Stimulated activated CD4-positive, alpha-beta T cell treated with anti-CD3 and anti-CD28 coated beads, Interleukin-1b, Interleukin-23, amount 100 ng/mL, for 1 hour (primary cell): ENCODE results near the gene TMSB10.
A peak's percentile ranks its signal among the peaks of the same experiment; 100 is the strongest.
"Not testable (repeated sequence)": the region's sequence is repeated elsewhere in the genome, so short reads cannot be mapped to it uniquely, and the experiment has no call there.

Source experiments
- DNase-seq, 2 donors: peaks; one replicate each; pipeline ENCODE4 v3.0.0-alpha.2; 2020; ENCODE audit warnings: low read depth in 2 of 2

Gene TMSB10

DNA sequence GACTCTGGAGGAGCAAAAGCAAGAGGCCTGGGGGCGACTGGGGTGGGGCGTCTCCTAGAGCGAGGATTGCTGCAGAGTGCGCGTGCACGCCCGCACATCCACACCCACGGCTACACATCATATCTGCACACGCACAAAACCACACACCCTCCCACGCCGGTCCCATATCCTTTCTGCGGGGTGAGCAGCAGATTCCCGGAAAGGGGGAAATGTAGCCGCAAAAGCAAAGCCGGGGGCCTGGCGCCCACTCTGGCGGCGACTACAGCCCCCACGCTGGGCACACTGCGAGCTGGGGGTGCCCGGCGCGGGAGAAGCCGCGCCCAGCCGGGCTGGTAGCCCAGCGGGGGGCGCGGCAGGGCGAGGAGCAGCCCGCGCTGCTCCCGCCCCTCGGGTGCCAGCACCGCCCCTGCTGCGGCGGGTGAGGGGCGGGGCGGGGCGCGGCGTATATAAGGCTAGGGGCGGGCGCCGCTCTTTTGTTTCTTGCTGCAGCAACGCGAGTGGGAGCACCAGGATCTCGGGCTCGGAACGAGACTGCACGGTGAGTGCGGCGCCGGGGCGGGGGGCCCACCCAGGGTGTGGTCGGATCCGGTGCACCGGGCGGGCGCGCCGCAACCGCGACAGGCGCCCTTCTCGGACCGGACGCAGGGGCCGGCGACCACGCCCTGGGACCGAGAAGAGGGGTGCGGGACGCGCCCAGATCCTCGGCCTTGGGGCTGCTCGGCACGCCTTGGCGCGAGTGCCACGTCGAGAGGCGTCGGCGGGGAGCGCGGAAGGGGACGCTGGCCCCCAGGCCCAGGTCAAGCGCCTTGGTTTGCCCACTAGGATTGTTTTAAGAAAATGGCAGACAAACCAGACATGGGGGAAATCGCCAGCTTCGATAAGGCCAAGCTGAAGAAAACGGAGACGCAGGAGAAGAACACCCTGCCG is at the start of gene TMSB10:
TSS of gene TMSB10 (plus strand) at position 476 of the 927 bp plus-strand sequence.
- peak; percentile 86 for DNase-seq

DNA sequence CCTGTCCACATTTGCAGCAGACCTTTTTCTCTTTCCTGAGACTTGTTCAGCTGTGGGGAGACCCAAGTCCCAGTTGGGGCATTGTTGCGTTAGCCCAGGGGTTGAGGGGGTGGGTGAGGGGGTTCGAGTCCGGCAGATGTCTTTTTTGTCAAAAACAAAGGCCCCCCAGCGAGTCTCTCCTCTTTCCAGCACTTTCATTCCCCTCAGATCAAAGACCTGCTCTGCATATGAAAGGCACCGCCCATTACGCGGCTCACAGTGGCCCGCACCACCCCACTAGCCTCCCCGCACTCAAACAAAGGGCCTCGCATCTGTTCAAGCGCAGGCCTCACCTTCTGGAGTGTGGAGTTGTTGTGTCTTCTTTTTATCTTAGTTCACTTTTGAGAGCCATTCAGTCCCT is 49.7 kb upstream of the TMSB10 start:
- DNase-seq: no peak

DNA sequence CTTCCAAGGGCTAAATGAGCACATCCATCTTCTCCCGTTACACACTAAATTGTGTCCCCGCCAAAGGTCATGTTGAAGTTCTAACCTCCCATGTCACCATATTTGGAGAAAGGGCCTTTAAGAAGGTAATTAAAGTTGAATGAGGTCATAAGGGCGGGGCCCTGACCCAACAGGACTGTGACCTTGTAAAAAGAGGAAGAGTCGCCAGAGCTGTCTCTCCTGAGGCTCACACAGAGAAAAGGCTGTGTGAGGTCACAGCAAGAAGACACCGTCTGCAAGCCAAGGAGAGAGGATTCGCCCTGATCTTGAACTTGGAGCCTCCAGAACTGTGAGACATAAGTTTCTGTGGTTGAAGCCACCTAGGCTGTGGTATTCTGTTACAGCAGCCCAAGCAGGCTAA is 48.7 kb upstream of the TMSB10 start:
- DNase-seq: no peak

DNA sequence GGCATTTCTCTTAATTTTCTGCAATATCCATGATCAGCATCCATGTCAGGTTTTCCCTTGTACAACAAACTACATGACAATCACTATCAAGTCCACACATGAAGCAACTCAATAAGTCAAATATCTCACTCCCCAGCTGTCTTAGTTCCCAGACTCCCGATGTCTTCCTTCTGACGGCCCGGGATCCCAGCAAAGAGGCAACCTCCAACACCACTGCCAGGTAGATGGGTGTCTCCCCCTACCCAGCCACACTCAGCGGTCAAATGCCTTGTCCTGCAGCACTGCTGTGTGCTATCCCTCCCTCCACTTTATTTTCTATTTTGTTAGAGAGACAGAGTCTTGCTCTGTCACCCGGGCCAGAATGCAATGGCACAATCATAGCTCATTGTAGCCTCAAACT is 47.9 kb upstream of the TMSB10 start:
- DNase-seq: no peak

DNA sequence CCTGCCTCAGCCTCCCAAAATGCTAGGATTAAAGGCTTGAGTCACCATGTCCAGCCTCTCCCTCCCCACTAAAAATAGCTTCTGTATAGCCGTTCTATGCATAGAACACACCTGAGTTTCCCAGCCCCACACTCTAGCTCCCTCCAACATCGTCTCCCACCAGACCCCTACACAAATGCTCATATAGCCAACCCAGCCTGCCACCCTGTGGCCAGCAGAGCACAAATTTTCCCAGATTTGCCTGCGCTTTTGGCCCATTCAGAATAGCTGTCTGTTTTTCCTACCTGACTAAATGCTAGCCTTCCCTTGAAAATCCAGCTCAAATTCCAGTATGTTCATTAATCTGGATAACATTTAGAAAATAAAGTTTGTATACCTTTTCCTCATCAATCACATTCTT is 47.3 kb upstream of the TMSB10 start:
- no peak for DNase-seq

DNA sequence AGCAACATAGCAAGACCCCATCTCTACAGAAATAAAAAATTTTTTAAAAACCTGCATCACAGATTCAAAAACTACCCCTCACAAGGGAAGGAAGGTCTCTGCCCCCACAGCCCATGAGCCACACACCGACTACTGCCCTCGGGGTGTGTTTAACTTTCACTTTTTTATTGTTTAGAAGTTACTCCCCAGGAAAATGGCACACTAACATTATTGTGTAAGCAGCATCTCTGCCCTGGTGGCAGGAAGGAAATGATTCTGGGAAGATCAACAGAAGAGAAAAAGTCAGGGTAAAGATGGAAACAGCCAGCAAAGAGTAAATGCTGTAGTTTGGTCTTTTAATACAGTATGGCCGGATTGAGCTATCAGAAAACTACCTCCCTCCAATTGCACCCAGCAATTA is 46.5 kb upstream of the TMSB10 start:
- DNase-seq: no peak

DNA sequence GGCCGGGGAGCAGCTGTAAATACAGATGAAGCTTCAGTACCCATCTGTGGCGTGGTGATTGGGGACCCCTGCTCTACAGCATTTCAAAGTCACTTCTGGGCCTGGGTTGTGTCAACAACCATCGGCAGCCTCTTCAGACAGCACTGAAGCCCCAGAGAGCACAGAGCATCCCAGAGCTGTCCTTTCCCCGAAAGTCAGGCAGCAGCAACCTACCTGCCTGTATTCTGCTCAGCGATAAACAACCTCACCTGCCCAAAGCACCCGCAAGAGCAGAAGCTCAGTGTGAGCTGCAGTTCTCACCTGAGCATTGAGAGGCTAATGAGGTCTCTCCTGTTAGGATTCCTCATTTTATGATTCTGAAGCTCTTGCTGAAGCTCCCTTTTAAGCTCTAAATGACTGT is 43.9 kb upstream of the TMSB10 start:
- DNase-seq: no peak

DNA sequence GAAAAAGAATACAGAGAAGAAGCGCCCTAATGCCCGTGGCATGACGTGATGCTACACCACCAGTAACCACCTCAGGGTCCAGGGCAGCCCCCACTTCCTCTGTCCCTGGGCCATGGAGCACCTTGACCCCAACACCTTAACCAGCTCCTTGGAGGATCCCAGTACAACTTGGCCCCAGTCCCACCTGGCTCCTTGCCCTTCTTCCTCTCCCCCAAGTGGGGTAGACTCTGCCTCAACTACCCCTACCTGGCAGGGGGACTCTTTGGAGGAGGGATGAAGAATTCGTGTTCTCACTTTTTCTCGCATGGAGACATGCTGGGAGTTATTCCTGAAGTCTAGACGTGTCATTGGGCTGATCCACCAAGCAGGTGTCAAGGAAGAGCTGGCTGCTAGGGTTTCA is 43.5 kb upstream of the TMSB10 start:
- DNase-seq: no peak

DNA sequence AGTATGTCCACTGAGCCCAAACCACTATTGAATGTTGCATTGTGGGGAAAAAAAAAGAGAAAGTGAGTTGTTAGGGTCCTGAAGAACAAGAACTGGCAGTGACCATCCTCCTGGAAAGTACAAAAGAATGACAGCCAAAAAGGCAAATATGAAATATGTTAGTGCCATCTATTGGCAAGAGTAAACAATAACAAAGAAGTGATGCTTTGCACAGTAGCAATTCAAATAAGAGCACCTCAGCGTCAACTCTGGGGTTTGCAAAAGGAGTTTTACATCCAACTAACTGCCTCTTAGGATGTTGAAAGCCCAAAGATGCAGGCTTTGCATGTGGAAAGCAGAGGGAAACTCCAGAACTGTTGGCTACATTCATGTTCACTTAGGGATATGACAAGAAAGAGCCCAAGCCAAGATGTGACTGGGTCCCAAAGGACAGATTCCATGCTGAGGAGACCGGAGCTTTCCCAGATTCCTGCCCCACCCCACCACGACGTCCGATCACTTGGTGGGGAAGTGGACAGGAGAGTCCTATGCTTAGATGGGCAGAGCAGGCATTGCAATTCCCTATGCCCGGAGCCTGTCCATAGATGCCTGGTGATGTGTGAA is 40.2 kb upstream of the TMSB10 start:
- DNase-seq: no peak

DNA sequence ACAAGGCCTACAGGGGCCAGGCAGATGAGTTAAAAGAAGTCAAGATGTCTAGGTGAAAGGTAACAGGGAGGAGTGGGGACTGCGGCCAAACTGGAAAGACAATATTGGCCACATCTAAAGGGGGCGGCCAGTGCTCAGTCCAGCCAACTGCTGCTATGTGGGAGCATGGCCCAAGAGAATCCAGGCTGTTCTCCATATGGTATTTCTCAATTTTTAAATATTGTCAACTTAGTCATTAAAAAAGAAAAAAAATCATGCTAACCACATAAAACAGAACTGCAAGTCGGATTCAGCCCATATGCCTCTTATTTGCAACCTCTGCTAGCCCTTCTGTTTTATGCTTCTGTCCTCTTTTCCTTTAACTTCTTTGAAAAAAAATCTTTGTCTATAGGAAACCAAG is 39.3 kb upstream of the TMSB10 start:
- DNase-seq: no peak

DNA sequence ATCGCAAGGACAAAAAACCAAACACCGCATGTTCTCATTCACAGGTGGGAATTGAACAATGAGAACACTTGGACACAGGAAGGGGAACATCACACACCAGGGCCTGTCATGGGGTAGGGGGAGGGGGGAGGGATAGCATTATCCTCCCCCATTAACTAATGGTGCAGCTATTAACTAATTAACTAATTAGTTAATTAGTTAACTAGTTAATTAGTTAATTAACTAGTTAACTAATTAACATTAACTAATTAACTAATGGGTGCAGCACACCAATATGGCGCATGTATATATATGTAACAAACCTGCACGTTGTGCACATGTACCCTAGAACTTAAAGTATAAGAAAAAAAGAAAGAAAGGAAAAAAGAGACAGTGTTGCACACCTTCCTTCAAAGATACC is 37.1 kb upstream of the TMSB10 start:
- not testable (repeated sequence) for DNase-seq

DNA sequence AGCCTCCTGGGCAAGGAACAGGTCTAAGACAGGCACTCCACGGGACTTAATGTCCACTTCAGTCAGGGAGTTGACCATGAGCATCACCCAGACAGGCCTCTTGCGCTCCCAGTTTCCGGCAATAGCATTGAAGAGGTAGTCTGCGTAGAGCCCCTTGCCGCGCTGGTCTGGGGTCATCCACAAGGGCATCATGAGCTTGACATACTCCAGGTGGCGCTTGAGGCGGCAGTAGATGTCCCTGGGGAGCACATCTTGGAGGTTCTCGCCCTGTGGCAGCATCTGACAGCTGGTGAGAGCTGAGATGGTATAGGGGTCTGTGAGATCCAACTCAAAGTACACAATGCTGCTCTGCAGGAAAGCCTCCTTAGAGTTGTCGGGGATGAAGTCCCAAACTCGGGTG is 35.1 kb upstream of the TMSB10 start:
- DNase-seq: no peak

DNA sequence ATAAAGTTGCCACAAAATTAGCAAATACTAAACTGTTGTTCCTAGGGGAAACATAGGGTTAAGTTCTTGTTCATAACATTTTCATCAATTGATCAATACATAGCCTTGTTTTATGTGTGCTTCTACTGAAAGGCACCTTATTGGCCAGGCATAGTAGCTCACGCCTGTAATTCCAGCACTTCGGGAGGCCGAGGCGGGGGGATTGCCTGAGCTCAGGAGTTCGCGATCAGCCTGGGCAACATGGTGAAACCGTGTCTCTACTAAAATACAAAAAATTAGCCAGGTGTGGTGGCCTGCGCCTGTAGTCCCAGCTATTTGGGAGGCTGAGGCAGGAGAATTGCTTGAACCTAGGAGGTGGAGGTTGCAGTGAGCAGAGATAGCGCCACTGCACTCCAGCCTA is 32.8 kb upstream of the TMSB10 start:
- not testable (repeated sequence) for DNase-seq

DNA sequence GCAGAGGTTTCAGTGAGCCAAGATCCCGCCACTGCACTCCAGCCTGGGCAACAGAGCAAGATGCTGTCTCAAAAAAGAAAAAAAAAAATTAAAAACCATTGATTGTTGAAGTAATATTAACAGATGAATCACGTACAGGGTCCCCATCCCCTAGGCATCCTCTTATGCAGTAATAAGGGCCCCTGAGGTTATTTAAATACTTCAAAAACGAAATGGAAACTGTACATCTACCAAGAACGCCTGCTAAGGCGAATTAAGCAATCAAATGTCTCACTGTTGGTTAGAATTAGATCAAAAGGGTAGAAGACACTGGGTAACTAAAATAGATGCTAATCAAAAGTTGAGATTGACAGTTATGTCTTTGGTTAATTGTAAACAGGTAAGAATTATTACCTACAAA is 32.1 kb upstream of the TMSB10 start:
- DNase-seq: no peak

DNA sequence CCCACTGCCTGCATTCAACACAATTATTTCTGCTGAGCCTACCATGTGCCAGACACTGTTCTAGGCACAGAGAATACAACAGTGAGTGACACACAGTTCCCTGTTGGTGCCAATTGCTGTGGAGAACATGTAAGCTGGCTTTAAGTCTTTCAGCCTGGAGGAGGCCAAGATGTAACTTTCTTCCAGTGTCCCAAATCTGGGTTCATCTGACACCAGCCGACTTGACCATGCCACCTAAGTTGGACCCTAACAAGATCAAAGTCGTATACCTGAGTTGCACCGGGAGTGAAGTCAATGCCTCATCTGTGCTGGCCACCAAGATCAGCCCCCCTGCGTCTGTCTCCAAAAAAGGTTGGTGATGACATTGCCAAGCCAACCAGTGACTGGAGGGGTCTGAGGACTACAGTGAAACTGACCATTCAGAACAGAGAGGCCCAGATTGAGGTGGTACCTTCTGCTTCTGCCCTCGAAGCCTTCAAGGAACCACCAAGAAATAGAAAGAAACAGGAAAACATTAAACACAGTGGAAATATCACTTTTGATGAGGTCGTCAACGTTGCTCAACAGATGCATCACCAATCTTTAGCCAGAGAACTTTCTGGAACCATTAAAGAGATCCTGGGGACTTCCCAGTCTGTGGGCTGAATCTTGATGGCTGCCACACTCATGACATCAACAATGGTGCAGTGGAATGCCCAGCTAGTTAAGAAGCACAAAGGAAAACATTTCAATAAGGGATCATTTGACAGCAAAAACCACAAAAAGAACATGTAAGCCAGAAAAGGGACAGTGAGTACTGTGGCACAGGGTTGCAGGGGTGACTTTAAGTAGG is 30.9 kb upstream of the TMSB10 start:
- DNase-seq: no peak

DNA sequence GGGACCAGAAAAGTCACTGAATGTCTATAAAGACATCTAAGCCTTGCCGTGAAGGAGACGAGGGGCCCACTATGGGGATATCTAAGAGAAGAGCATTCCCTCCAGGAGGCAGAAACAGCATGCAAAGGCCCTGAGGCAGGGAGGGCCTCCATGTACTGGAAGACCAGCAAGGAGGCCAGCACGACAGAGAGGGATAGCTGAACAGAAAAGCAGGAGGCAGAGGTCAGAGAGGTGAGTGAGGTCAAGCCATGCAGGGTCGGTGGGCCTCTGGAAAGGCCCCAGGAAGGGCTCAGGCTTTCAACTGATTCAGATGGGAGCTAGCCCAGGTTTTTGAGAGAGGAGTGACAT is 30.3 kb upstream of the TMSB10 start:
- no peak for DNase-seq

DNA sequence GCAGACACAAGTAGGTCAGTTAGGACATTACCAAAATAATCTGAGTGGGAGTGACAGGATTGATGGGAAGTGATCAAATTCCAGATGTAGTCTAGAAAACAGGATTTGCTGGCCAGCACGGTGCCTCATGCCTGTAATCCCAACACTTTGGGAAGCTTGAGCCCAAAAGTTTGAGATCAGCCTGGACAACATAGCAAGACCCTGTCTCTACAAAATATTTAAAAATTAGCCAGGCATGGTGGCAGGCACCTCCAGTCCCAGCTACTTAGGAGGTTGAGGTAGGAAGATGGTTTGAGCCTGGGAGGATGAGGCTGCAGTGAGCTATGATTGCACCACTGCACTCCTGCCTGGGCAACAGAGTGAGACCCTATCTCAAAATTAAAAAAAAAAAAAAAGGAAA is 29.8 kb upstream of the TMSB10 start:
- DNase-seq: not testable (repeated sequence)

DNA sequence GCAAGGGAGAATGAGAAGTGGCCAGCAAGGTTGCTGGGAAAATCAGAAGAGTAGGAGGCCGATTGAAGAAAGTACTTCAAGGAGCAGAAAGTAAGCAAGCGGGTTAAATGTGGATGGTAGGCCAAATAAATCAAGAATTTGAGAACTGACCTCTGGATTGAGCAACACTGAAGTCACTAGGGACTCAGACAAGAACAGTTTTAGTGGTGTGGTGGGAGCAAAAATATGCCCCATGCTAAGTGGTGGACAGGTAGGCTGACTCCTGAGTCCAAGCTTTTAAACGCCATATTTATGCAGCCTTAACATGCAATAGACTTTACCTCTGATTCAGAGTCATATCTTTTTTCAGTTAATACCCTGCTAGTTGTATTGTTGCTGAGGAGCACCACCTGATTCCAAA is 29.1 kb upstream of the TMSB10 start:
- no peak for DNase-seq

DNA sequence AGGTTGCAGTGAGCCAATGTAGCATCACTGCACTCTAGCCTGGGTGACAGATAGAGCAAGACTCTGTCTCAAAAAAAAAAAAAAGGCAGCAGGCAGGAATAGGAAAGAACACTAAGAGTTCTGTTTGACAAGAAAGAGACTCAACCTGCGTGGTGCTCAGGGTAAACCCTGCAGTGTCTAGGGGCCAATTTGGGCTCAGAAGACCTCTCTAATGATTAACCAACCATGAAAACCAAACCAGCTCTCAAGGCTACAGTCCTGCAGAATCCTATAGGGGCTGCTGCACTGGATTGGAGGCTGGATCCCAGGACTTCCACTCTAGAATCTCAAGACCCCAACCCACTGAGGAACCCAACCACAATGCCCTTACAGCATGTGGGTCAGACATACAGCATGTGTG is 27.0 kb upstream of the TMSB10 start:
- no peak for DNase-seq

DNA sequence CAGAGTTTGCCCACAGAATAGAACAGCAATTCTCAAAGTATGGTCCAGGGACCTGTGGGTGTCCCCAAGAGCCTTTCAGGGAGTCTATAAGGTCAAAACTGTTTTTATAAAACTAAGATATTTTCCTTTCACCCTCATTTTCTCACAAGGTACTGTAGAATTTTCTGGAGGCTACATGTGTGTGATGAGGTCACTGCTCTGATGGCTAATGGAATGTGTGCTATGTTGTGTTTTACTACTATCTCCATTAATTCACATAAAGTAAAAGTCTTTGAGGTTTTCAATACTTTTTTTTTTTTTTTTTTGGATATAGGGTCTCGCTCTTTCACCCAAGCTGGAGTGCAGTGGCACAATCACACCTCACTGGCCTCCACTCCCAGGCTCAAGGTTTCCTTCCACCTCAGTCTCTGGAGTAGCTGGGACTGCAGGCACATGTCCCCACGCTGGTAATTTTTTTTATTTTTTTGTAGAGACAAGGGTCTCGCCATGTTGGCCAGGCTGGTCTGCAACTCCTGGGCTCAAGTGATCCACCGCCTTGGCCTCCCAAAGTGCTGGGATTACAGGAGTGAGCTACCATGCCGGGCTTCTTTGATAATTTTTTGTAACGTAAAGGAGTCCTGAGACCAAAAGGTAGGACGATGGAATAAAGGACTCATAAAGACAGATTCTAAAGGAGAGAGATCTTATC is 26.4 kb upstream of the TMSB10 start:
- DNase-seq: no peak

DNA sequence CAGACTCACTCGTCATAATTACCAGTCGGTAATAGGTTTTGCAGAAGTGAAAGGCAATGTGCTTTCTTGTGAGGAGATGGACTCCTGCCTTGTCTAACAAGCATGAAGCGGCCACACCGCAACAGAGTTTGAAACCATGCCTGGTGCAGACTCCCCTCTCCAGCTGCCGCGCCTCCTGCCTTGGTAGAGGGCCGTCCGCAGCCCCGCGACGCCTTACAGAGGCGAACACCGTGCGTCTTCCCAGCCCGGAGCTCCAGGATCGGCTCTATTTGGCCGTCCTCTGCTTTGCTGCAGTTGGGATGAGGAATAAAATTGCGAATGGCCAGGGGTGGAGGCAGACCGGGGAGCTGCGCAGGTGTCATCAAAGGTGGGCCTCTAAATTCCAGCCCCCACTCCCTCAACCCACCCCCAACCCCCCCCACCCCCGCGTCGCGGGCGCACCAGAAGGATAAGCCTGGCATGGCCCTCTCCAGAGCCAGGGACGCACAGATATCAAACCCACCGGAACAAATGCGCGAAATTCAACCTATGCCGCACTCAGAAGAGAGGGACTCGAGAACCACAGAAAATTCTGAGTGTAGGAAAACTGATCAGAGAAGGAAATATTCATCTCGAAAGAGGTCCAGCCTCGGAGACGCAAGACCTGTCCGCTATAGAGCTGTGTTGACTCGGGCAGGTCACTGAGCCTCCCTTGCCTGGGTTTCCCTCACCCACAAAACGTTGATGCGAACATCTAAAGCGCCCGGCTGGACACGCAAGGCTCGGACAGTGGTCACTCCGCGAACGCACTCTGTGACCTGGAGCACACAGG is 25.7 kb upstream of the TMSB10 start:
- DNase-seq: no peak

DNA sequence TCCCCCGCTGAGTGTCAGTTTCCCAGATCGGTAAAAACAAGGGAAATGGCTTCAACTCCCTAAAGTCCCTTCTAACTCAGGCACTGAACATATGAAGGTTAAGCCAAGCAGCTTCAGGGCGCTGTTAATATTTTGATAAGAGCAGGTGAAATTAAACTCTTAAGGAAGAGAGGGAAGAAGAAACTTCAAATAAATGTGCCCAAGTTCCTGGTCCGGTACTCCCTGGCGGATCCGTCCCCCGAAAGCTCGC is 25.1 kb upstream of the TMSB10 start:
- no peak for DNase-seq
